Measurements from ENCODE around the gene EPC1. TPM values are rescaled to one million over a fixed set of nuclear protein-coding genes. Genes with fewer than 3 reads are reported as not detected.

The EPC1 gene
- total and polyA plus RNA-seq, 10 of the 15 experiments (the other 5 are each of a cell fraction or from before 2014, with no cell fraction given) = 6.8 to 59.2 (median 19.4) TPM

DNA sequence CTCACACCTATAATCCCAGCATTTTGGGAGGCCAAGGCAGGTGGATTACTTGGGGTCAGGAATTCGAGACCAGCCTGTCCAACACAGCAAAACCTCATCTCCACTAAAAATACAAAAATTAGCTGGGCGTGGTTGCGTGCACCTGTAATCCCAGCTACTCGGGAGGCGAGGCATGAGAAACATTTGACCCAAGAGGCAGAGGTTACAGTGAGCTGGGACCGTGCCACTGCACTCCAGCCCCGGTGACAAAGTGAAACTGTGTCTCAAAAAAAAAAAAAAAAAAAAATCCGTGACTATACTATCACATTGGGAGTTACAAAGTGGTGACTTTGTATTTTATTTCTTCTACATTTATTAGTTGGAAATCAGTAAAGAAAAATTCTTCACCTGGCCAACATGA, 101.2 kb downstream of the EPC1 start:
- RAD21 ChIA-PET (ENCODE audit: unreplicated experiment) = no interaction called here
- intact Hi-C loops (cut with micrococcal nuclease; ENCODE audit: unreplicated experiment) (no loop called here), in situ Hi-C loops (cut with MboI) (no loop called here)
- Histone ChIP-seq H3K27me3 (replicated peaks in 1 of 2; ENCODE audit: control insufficient read depth in 2 of 2, insufficient read depth in 2 of 2, low read length in 1 of 2) (no peaks in the 10 kb centered on the region), H3K9me3 (replicated peaks; ENCODE audit: control insufficient read depth, insufficient read depth, low read length) (no peaks in the 10 kb centered on the region), H2AFZ (ENCODE audit: control insufficient read depth, low read depth, low read length) (no peak overlapping the region), H3K4me2 (ENCODE audit: control insufficient read depth, insufficient read depth) (no peak overlapping the region), H3K4me3 (no peak overlapping the region), H3K27ac (ENCODE audit: control insufficient read depth, insufficient read depth) (no peak overlapping the region), H3K36me3 (ENCODE audit: control insufficient read depth in 2 of 2, insufficient read depth in 2 of 2, low read length in 1 of 2) (no peaks in the 10 kb centered on the region), H3K79me2 (ENCODE audit: control insufficient read depth, insufficient read depth, low read length) (no peaks in the 10 kb centered on the region), H3K4me1 (ENCODE audit: control insufficient read depth, insufficient read depth, low read length) (no peaks in the 10 kb centered on the region), H4K20me1 (ENCODE audit: control insufficient read depth, insufficient read depth) (no peaks in the 10 kb centered on the region), H3K9ac (ENCODE audit: control insufficient read depth, insufficient read depth, low read length) (no peak overlapping the region)
- TF ChIP-seq, protein P1, sequence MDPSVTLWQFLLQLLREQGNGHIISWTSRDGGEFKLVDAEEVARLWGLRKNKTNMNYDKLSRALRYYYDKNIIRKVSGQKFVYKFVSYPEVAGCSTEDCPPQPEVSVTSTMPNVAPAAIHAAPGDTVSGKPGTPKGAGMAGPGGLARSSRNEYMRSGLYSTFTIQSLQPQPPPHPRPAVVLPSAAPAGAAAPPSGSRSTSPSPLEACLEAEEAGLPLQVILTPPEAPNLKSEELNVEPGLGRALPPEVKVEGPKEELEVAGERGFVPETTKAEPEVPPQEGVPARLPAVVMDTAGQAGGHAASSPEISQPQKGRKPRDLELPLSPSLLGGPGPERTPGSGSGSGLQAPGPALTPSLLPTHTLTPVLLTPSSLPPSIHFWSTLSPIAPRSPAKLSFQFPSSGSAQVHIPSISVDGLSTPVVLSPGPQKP (IDR thresholded peaks at IDR 0.05; ENCODE audit: low read depth, low read length) = no peak
- TF ChIP-seq MEF2A (IDR thresholded peaks at IDR 0.05; ENCODE audit: insufficient read depth, low read depth, low read length) (no peak), TBL1XR1 (IDR thresholded peaks at IDR 0.05; ENCODE audit: low read depth, low read length) (no peak)
- TF ChIP-seq, protein P2, sequence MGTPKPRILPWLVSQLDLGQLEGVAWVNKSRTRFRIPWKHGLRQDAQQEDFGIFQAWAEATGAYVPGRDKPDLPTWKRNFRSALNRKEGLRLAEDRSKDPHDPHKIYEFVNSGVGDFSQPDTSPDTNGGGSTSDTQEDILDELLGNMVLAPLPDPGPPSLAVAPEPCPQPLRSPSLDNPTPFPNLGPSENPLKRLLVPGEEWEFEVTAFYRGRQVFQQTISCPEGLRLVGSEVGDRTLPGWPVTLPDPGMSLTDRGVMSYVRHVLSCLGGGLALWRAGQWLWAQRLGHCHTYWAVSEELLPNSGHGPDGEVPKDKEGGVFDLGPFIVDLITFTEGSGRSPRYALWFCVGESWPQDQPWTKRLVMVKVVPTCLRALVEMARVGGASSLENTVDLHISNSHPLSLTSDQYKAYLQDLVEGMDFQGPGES (IDR thresholded peaks at IDR 0.05) = no peak
- FAIRE-seq (no peak), ATAC-seq (no peak), DNase-seq (ENCODE audit: low read depth, low spot score) (no peak)
- POLR2A ChIA-PET = interaction anchor here (0.6 kb wide), 1 partner anchor 956 kb away, joined by 3 read pairs; no protein-coding TSS in a partner anchor
- 49% methylated on average over 7 of the region's 8 CpGs for WGBS (ENCODE audit: insufficient coverage, insufficient replicate concordance, low lambda C conversion rate, missing lambda C conversion rate)
- SMC1A ChIA-PET (ENCODE audit: uncharacterized antibody, unreplicated experiment) = interaction anchor here (1.1 to 4.0 kb wide), 4 partner anchors 8 to 116 kb away, joined by 3 to 14 read pairs (median 4); no protein-coding TSS in a partner anchor
- BruUV-seq (replicated peaks) = no TSS peak
- CTCF ChIA-PET = interaction anchor here (0.7 to 4.3 kb wide), 4 partner anchors 11 to 123 kb away, joined by 3 to 19 read pairs (median 4); no protein-coding TSS in a partner anchor

All from GM12878 (cell line).